Nephron (organoid): ENCODE results near the gene SNAPIN.

ENCODE experiments used
- H3K27ac Mint-ChIP-seq, 3 experiments: 2 replicates each; pipeline ENCODE4 v1.8.0; 2020; ENCODE audit warnings: mixed read lengths in 3 of 3, mild to moderate bottlenecking in 2 of 3, moderate library complexity in 1 of 3
- H3K27me3 Mint-ChIP-seq: 2 replicates; pipeline ENCODE4 v1.8.0; 2021; ENCODE audit warnings: low read depth, mild to moderate bottlenecking, moderate library complexity, mixed read lengths
- H3K36me3 Mint-ChIP-seq: 2 replicates; pipeline ENCODE4 v1.8.0; 2020; ENCODE audit warnings: low read depth, mixed read lengths
- H3K4me1 Mint-ChIP-seq: 2 replicates; pipeline ENCODE4 v1.8.0; 2020; ENCODE audit warnings: mixed read lengths
- H3K4me3 Mint-ChIP-seq, 3 experiments: 2 replicates each; pipeline ENCODE4 v1.8.0; 2020; ENCODE audit warnings: mild to moderate bottlenecking in 3 of 3, mixed read lengths in 3 of 3, moderate library complexity in 2 of 3
- H3K9me3 Mint-ChIP-seq: 2 replicates; pipeline ENCODE4 v1.8.0; 2020; ENCODE audit warnings: mixed read lengths
- CTCF ChIP-seq, 3 experiments: fragments of 200-600 bp; sonication (generic); IDR thresholded peaks; one replicate each; pipeline ENCODE4 v1.5.0; 2021; ENCODE audit warnings: antibody characterized with exemption in 3 of 3; ENCODE audit not compliant: unreplicated experiment in 3 of 3

SNAPIN gene

DNA sequence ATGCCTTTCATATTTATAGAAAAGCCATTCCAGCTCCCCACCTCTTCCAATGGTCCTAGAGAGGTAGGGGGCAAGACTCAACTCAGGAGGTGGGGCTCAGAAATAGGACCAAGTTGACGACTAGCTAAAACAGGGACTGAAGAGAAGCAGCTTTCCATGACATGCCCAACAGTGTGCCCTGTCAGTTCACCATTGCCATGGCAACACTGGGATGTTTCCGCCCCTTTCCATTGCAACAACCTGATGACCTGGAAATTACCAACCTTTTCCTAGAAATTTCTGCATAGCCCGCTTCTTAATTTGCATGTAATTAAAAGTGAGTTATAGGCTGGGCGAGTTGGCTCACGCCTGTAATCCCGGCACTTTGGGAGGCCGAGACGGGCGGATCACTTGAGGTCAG is 47.0 kb downstream of the SNAPIN start:
- Mint-ChIP-seq H3K4me1 (no peaks in the 10 kb centered on the region), H3K4me3 (no peak overlapping the region), H3K27ac (no peak overlapping the region), H3K9me3 (no peaks in the 10 kb centered on the region), H3K27me3 (no peaks in the 10 kb centered on the region), H3K36me3 (no peaks in the 10 kb centered on the region)
- no peak for TF ChIP-seq CTCF (IDR thresholded peaks at IDR 0.05; ENCODE audit: unreplicated experiment in 3 of 3)

- TF ChIP-seq CTCF (IDR thresholded peaks at IDR 0.05; ENCODE audit: unreplicated experiment in 3 of 3) = no peak
- Mint-ChIP-seq H3K36me3 (no peaks in the 10 kb centered on the region), H3K4me3 (no peak overlapping the region), H3K4me1 (no peaks in the 10 kb centered on the region), H3K27me3 (no peaks in the 10 kb centered on the region), H3K27ac (no peak overlapping the region), H3K9me3 (no peaks in the 10 kb centered on the region)
Observed at GRCh38 chr1:153711026-153711425, 52.5 kb downstream of the SNAPIN start.
